NCI-H187 treated with DMSO at 0.1 percent for 48 hours (cell line): ENCODE results near the gene UTP4.
"Not testable (repeated sequence)": the region's sequence is repeated elsewhere in the genome, so short reads cannot be mapped to it uniquely, and the experiment has no call there.

Experiments used
- DNase-seq: peaks from one replicate; lab custom pipeline; 2025; lab: John Stamatoyannopoulos, UW

Gene UTP4

DNA sequence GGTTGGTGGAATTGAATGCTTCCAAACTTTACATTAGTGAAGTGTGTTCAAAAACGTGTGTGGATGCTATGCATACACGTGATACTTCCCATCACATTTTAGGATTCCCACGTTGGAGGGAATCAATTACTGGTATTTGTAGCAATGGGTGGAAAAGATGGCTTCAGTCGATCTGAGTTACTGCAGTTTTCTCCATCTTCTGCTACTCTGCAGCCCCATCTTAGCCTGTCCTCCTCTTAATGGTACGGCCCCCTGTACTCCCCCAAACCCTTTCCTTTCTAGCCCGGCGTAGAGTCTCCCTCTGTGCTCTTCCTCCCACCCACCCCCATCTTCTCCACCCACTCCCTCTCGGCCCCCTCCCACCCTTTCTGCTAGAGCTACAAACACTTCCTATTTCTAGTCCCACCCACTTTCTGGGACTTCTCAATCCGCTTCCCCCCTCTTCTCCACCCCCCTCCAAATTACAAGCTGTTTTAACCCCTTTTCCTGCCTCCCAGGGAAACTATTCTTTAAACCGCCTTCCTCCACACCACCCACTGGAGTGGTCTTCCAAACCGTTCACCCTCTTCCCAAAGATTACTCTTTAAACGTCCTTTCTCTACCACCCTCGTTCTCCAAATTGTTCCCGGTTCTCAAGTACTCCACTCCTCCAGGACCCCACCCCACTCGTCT, 1.1 kb upstream of the UTP4 start:
- no peak for DNase-seq

DNA sequence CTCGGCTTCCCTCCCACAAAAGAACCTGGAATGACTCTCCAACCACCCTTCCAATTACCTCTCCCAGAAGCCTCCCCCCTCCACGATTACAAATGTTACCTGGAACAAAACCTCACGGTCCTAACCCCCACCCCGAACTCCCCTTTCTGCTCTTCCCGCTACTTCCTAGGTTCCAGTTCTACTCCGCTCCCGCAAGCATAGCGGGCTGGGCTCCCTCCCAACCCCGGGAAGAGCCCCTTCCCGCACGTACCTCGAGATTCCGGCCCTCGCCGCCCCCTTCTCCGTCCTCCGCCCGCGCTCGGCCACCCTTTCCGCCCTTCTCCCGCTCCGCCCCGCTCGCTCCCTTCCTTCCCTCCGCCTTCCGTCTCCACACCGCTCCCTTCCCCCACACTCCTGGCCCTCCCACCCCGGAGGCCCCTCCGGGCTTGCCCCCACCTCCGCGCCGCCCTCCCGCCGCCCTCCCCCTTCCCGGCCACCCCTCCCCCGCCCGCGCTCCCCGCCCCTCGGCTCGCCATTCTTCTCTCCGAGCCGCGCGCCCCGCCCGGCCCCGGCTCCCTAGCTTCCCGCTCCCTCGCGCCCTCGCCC, 518 bp upstream of the UTP4 start:
- DNase-seq: no peak

DNA sequence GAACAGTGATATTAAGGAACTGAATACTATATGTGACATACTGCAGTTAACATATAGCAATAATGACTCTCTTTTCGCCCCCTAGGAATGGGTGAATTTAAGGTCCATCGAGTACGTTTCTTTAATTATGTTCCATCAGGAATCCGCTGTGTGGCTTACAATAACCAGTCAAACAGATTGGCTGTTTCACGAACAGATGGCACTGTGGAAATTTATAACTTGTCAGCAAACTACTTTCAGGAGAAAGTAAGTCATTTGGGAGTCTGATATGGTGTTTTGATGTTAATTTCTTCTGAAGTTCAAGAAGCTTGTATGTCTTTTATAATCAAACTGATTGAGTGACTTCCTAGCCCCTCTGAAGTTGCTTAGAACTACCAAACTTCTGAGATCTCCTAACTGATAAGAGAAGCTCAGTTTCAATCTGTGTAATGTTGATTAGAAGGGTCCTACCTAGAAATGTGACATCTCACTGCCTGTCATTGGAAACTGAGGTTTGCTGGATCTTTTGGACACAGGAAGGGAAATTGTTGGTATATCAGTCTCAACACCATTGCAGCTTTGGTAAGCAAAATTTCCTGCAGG, 1.0 kb downstream of the UTP4 start:
- no peak for DNase-seq

DNA sequence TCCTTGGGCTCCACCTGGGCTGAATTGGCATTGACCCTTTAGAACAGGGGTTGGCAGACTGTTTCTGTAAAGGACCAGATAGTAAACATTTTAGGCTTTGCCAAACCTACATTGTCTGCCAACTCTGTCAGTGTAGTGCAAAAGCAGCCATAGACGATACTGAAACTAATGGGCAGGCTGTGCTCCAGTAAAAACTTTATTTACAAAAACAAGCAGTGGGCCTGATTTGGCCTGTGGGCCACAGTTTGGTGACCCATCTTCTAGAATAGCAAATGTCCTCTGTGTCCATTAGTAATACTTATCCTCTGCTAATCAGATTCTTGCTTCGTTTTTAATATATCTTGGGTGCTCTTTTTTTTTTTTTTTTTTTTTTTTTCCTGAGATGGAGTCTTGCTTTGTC, 6.2 kb downstream of the UTP4 start:
- no peak for DNase-seq

DNA sequence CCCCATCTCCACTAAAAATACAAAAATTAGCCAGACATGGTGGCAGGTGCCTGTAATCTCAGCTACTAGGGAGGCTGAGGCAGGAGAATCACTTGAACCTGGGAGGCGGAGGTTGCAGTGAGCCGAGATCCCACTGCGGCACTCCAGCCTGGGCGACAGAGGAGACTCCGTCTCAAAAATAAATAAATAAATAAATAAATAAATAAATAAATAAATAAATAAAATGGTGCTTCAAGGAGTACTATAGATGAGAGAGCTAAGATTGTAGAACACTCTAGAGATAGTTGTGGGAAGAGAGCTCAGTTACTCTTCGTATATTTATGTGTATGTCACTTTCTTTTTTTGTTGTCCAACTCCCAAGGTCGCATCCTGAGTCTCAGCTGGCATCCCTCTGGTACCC, 7.0 kb downstream of the UTP4 start:
- DNase-seq: not testable (repeated sequence)

DNA sequence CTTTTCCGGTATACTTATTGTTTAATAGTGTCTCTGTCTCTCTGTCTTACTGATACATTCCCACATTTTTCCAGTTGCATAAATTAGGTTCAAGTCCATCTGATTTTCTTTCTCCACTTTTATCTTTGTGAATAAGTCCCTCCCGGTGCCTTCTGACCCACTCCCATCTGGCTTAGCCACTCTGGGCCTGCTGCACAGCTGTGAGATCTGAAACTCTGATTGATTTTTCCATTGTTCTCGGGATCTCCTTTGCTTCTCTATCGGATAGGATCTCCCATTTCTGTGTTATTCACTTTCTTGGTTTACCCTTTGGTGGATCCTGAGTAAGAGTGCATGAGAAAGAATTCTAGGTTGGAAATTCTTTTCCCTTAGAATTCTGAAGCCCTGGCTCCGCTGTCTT, 8.6 kb downstream of the UTP4 start:
- no peak for DNase-seq

DNA sequence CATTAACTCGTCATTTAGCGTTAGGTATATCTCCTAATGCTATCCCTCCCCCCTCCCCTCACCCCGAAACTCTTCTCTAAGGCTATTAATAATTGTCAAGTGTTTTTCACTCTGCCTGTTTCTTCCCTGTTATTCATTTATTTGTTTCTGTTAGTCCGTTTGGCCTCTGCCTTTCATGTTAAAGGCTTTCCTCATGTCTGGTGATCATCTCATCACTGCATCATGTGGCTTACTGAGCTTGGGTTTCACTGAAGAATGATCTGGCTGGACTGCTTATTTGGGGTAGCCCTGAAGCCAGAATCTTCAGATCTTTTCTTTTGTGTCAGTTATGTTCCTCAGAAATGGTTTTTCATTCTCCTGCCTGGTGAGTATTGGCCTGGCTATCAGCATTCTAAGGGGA, 9.5 kb downstream of the UTP4 start:
- no peak for DNase-seq

DNA sequence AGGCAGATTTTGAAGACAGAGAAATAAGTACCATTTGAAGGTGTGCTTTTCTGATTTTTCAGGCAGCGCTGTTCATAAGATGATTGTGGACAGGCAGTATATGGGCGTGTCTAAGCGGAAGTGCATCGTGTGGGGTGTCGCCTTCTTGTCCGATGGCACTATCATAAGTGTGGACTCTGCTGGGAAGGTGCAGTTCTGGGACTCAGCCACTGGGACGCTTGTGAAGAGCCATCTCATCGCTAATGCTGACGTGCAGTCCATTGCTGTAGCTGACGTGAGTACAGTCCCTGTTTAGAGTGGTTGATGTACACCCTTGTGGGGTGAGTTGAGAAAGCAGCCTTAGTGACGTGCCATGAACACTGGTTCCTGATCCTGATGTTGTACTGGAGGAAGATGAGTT, 10.7 kb downstream of the UTP4 start:
- no peak for DNase-seq

DNA sequence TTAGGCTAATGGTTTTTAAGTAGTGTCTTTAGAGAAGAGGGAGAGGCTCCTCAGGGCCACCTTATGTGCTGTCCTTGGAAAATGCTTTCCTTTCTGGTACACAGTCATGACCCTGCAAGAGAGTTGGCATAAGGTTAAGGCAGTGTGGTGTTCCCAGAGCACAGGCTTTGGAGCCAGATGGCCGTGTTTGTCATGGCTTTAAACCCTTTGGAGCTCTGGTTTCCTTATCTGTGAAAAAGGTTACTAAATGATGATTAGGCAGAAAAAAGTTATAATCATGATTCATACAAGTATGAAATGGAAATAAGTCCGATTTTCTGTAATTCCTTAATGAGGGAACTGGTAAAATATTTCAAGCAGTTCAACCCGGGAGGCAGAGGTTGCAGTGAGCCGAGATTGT, 13.2 kb downstream of the UTP4 start:
- no peak for DNase-seq

DNA sequence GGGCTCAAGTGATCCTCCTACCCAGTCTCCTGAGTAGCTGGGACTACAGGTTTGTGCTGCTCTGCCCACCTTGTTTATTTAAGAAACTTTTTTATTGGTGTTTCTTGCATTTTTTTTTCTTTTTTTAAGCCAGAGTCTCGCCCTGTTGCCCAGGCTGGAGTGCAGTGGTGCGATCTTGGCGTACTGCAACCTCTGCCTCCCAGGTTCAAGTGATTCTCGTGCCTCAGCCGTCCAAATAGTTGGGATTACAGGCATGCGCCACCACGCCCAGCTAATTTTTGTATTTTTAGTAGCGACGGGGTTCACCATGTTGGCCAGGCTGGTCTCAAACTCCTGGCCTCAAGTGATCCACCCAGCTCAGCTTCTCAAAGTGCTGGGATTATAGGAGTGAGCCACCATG, 17.2 kb downstream of the UTP4 start:
- not testable (repeated sequence) for DNase-seq

DNA sequence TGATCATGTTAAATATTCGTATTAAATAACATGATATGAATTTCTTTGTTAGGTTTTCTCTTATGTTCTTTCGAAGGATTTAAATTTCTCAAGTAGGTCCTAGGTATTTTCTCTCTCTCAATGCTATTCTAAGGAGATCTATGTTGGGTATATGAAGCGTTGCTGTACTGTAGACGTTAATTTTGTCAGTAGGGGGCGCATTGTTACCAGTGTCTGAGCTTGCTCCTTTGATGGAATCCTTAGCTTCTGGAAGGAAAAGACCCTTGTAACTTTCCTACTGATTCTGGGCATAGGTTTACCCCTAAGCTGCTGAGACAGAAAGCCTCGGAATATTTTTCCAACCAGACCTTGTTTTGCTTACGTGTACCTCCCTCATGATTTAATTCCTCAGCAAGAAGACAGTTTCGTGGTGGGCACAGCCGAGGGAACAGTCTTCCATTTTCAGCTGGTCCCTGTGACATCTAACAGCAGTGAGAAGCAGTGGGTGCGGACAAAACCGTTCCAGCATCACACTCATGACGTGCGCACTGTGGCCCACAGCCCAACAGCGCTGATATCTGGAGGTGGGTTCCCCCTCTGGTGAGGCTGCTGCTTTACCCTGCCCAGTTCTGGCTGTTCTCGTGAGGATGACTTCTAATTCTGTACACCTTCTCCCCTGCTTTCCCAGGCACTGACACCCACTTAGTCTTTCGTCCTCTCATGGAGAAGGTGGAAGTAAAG, 17.9 kb downstream of the UTP4 start:
- no peak for DNase-seq

DNA sequence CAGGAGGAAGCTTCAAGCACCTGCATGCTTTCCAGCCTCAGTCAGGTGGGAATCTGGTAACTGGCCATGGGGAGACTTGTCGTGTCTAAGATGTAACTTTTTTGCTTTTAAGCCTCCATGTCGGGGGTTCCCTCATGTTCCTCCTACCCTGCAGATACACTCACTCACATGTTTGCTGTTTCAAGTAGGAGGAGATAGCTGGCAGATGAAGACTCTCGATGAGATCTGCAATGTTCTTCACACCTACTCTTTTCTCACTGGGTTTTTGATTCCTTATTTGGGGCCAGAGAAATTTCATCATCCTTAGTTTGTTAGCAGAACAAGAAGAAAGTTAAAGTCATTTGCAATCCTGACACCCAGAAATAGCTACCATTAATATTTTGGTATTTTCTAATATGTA, 24.7 kb downstream of the UTP4 start:
- no peak for DNase-seq

DNA sequence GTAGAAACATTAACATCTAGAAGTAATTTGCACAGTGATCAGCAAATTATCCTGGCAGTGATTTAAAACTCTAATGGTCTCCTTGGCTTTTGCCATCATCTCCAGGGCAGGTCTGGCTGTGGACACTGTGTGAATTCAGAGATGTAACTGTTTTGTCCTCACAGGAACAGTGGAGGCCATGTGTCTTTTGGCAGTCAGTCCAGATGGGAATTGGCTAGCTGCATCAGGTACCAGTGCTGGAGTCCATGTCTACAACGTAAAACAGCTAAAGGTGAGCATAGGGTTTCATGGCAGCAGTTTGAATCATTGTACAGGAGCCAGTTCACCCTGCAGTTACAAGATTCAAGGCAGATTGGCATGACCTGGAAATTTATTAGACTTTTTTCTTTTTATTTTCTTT, 27.7 kb downstream of the UTP4 start:
- no peak for DNase-seq

DNA sequence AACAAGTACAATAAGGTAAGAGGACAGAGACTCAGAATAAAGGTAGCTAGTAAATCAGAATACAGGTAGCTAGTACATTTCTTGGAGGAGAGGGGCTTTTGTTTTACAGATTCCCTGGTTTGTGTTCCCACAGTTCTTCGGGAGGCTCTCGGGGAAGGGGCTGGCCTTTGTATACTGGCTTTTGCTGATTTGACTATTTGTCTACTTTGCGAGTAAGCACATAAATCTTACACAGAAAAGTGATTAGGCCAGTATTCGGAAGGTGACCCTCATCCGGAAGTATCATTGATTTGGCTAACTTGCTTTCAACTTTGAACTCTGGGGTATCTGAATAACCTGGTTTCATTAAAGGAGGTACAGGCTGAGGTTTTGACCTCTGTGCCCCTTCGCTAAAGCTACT, 33.1 kb downstream of the UTP4 start:
- DNase-seq: no peak

DNA sequence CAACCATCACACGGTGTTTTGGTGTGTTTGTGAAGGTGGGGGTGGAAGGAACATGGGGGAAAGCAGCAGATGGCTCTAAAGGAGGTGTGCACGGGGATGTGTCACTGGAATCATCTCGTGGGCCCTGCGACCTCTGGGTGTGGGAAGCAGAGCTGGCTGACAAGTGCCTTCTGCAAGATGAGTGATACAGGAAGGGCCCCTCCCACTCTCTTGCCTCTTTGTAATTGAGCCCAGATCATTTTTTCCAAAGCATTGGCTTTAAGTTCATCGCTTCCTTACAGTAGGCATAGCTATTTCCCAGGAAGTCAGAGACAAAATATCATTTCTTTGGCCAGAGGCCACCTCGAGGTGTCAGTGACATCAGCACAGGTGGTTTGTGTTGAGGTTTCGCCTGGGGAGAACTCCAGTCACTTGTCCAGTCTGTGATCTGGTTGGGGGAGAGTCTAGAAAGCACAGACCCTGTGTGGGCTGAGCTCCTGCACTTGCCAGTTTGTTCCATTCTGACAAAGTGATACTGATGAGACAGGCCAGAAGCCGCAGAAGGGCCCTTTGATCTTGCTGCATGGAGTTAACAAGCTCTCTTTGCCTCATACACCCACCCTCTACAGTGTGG, 33.9 kb downstream of the UTP4 start:
- no peak for DNase-seq

DNA sequence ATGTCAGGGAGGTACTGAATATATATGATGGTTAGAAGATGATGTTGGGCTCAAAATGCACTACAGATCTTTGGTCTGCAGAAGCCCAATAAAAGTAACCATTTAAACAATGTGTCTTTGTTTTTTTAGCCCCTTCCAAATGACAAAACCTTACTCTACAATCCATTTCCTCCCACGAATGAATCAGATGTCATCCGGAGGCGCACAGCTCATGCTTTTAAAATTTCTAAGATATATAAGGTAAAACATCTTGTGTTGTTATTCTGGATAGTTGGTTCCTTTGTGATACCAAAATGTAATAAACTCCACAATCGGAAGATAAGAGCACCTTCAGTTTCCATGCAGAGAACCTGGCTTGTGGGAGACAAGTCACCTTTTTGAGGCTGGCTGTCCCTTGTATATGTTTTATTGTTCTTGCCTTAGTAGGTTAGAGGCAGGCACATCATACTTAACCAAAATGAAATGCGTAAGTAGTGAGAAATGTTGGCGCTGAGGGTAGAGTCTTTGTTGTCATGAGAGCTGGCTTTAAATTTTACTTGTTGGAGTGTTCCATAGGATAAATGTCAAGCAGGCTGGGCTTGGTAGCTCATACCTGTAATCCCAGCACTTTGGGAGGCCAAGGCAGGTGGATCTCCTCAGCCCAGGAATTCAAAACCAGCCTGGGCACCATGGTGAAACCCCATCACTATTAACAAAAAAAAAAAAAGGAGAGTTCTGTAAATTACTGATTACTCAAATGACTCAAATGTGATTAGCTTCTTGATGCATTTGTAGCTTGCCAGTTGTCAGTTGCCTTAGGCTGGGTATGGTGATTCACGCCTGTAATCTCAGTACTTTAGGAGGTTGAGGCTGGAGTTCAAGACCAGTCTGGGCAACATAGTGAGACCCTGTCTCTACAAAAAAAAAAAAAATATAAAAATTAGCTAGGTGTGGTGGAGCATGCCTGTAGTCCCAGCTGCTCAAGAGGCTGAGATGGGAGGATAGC, 34.8 kb downstream of the UTP4 start:
- no peak for DNase-seq

DNA sequence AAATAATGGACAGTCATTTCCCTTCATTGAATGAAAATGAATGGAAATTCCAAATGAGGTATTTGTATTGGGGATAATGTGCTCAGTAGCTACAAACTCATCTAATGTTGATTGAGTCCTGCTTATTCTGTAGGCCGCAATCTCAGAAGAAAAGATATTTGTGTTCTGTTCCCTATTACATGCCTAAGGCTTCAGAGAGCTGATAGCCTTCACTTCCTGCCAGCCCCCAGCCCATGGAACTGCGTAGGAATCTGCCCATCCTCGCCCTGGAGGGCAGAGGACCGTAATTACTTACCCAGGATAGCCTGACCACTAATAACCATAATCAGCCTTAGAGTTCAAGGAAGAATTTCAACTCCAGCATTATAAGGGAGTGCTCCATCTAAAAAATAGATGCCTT, 36.6 kb downstream of the UTP4 start:
- DNase-seq: no peak

DNA sequence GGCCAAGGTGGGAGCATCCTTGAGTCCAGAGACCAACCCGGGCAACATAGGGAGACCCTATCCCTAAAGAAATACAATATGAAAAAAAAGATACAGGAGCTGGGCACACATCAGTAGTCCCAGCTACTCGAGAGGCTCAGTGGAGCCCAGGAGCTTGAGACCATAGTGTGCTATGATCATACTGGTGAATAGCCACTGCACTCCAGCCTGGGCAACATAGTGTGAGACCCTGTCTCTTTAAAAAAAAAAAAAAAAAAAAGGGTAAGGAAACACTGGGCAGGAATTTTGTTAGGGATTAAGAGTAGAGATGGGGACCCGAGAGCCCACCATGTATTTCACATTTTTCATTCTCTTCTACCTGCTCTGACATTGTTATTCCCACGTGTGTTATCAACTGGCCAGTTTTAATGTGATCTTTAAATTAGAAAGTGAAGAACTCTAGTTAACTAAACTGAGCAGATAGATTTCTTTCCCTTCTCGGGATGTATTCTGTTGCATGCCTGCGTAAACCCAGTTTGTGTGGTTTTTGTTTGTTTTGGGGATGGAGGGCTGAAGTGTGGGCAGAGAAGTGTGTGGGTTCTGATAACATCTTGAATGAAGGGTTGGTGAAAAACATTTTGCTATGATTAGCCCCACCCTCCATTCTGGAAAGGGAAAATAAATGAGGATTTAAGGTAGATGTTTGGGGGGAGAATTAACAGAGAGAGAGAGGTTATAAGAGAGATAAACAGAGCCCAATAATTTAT, 37.3 kb downstream of the UTP4 start:
- no peak for DNase-seq

DNA sequence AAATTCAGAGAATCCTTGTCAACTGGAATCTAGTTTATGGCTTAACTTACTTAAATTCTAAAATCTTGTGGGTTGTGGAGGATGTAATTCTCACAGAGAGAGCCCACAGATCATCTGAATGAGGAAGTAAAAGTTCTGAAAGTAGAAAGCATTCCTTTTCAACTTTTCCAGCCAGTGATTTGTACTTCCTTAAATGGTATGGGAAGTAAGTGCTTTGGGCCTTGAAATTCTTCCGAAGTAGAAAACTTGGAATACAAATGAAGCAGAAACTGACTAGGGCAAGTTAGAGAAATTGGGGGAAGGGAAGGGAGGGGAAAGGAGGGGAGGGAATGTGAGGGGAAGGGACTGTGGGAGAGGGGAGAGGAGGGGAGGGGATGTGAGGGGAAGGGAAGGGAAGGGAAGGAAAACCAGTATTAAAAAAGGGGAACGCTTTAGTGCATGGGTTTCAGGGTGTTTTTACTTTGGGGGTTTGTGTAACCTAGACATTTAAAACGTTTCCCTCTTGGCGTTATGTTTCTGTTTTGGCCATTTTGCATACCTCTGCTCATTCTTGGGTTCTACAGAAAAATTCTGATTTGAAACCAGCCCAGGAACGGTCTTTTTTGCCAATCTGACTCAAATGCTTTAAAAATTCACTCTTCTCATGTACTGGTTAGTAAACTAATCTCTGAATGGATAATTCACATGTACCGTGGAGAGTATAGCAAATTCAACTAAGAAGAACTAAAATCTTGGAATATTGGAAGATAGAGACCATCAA, 39.1 kb downstream of the UTP4 start:
- DNase-seq: no peak
